ENCODE measurements around the gene CNTFR.

Gene CNTFR

GRCh38 chr9:34507556-34507955 lies 82.0 kb downstream of the CNTFR start:
- DNase-seq (ENCODE audit: low read depth) = no peak

GRCh38 chr9:34506623-34507022 lies 82.9 kb downstream of the CNTFR start:
- DNase-seq (ENCODE audit: low read depth) = no peak

GRCh38 chr9:34505370-34506120 lies 84.0 kb downstream of the CNTFR start:
- DNase-seq (ENCODE audit: low read depth) = no peak

- no peak for DNase-seq (ENCODE audit: low read depth)
Observed at GRCh38 chr9:34503406-34503805, 86.1 kb downstream of the CNTFR start.

- DNase-seq (ENCODE audit: low read depth) = no peak
Observed at GRCh38 chr9:34502891-34503290, 86.6 kb downstream of the CNTFR start.

- no peak for DNase-seq (ENCODE audit: low read depth)
Observed at GRCh38 chr9:34502471-34502870, 87.1 kb downstream of the CNTFR start.

- DNase-seq (ENCODE audit: low read depth) = no peak
Observed at GRCh38 chr9:34501889-34502425, 87.6 kb downstream of the CNTFR start.
